ENCODE results near the gene MANEA. TPM values are rescaled to one million over a fixed set of nuclear protein-coding genes. Genes with fewer than 3 reads are reported as not detected.

The MANEA gene, protein sequence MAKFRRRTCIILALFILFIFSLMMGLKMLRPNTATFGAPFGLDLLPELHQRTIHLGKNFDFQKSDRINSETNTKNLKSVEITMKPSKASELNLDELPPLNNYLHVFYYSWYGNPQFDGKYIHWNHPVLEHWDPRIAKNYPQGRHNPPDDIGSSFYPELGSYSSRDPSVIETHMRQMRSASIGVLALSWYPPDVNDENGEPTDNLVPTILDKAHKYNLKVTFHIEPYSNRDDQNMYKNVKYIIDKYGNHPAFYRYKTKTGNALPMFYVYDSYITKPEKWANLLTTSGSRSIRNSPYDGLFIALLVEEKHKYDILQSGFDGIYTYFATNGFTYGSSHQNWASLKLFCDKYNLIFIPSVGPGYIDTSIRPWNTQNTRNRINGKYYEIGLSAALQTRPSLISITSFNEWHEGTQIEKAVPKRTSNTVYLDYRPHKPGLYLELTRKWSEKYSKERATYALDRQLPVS
- 1 to 10 TPM; 6.1 to 8.0 TPM for total RNA-seq
- polyA plus RNA-seq (2013, experiment 1 of 2): 8.9 TPM
- 12.9 TPM for polyA plus RNA-seq (2013, experiment 2 of 2)
- 10.8 to 70.3 (median 37.6) reads per million in 172 experiments for total RNA-seq

DNA sequence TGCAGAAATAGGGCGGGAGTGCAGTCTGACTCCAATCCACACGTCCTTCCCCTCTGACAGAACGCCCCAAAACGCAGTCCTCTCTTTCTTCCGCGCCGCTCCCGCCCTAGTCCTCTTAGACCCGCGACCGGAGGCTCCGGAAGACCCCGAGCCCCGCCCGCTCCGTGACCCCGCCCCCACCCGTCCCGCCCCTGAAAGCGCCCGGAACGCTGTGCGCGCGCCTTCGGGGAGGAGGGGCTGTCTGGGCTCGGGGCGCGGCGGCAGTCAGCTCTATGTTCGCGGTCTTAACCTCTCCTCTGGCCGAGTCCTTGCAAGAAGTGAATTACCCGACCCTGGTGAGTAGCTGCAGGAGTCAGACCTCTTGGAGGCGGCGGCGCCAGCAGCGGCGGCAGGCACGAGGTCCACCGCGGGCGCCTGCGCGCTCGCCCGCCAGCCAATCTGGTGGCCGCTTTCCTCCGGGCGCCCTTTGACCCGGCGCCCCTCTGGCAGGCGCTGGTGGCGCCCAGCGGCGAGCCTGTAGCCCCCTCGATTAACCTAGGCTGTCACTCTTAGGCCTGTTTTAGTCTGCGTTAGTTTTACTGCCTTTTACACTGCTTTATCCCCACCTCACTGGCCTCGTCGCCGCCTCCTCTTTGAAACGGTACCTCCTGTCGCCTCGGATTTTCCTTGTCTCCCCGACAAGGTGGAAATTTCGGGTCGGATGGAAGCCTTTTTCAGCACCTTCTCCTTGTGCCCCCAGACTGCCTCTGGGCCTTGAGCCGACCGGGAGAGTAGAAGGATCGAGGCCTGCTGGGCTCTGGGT, at the start of gene MANEA:
TSS of gene MANEA (plus strand) at position 232 of the 802 bp plus-strand sequence. CDS start 8,905 bp downstream, outside the sequence.
- H3K4me1 Mint-ChIP-seq (ENCODE audit: low read depth): peaks cover 77% of the 10 kb centered on the region
- H3K4me1 ChIP-seq (ENCODE audit: insufficient read depth, low read length): peaks cover 11% of the 10 kb centered on the region

DNA sequence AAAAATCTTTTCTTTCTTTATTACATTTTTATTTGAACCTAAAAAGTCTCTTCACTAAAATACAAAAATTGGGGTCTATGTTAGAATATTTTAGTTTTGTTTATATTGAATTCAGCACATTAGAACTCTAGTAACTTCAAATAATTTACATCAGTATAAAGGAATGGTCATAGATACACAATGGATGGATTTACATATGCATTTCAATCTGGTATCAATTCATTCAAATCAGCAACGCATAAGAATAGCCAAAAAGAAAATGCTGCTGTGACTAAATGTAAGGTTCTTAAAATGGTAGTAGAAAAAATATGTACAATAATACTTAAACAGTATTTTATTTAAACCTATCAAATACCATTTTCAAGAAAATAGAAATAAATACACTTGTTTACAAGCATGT, 47.6 kb upstream of the MANEA start:
- POLR2A ChIA-PET: no interaction called here
- no peak overlapping the region for H3K4me3 Mint-ChIP-seq
- Histone ChIP-seq H3K4me1 (ENCODE audit: insufficient read depth, low read length) (no peaks in the 10 kb centered on the region), H3K4me3 (ENCODE audit: low read length) (no peak overlapping the region), H3K27ac (ENCODE audit: low read depth in 1 of 2, low read length in 2 of 2) (no peak overlapping the region), H3K36me3 (ENCODE audit: insufficient read depth, low read length) (no peaks in the 10 kb centered on the region), H3K9me3 (ENCODE audit: control insufficient read depth in 1 of 2, insufficient read depth in 1 of 2, low read length in 2 of 2) (no peaks in the 10 kb centered on the region), H3K27me3 (ENCODE audit: control insufficient read depth in 1 of 2, insufficient read depth in 2 of 2, low read length in 2 of 2) (no peaks in the 10 kb centered on the region)
- ATAC-seq (ENCODE audit: poor library complexity) (no peak), DNase-seq (no peak)
- intact Hi-C loops (cut with DNase I, micrococcal nuclease): no loop called here
- CTCF ChIA-PET: no interaction called here
- TF ChIP-seq, protein P1, sequence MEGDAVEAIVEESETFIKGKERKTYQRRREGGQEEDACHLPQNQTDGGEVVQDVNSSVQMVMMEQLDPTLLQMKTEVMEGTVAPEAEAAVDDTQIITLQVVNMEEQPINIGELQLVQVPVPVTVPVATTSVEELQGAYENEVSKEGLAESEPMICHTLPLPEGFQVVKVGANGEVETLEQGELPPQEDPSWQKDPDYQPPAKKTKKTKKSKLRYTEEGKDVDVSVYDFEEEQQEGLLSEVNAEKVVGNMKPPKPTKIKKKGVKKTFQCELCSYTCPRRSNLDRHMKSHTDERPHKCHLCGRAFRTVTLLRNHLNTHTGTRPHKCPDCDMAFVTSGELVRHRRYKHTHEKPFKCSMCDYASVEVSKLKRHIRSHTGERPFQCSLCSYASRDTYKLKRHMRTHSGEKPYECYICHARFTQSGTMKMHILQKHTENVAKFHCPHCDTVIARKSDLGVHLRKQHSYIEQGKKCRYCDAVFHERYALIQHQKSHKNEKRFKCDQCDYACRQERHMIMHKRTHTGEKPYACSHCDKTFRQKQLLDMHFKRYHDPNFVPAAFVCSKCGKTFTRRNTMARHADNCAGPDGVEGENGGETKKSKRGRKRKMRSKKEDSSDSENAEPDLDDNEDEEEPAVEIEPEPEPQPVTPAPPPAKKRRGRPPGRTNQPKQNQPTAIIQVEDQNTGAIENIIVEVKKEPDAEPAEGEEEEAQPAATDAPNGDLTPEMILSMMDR (IDR thresholded peaks at IDR 0.05): no peak
- no peak overlapping the region for H3K27ac Mint-ChIP-seq
- peaks cover 3% of the 10 kb centered on the region for H3K9me3 Mint-ChIP-seq
- H3K36me3 Mint-ChIP-seq (ENCODE audit: low read depth): no peaks in the 10 kb centered on the region
- no peaks in the 10 kb centered on the region for H3K4me1 Mint-ChIP-seq (ENCODE audit: low read depth)
- peaks cover 7% of the 10 kb centered on the region for H3K27me3 Mint-ChIP-seq

More for the DNA sequence above, at the start of gene MANEA:
- peaks cover 31% of the 10 kb centered on the region for H3K36me3 Mint-ChIP-seq (ENCODE audit: low read depth)
- ATAC-seq (ENCODE audit: poor library complexity) (peak; percentile 84), DNase-seq (peak; percentile 59 to 93 (median 76))
- peak within 1 kb of the TSS; percentile 91 for H3K4me3 ChIP-seq (ENCODE audit: low read length)
- H3K9me3 ChIP-seq (ENCODE audit: control insufficient read depth in 1 of 2, insufficient read depth in 1 of 2, low read length in 2 of 2): no peaks in the 10 kb centered on the region
- peak within 1 kb of the TSS; percentile 95 for H3K4me3 Mint-ChIP-seq
- TF ChIP-seq, protein P1 (IDR thresholded peaks at IDR 0.05): no peak
- no peaks in the 10 kb centered on the region for H3K27me3 Mint-ChIP-seq
- ChIA-PET POLR2A (interaction anchor here (1.4 to 2.7 kb wide), 6 partner anchors 10 to 1347 kb away, joined by 4 to 18 read pairs (median 9); partner anchors contain the start of genes KLHL32 and UFL1), CTCF (interaction anchor here (1.9 kb wide), 1 partner anchor 9 kb away, joined by 5 read pairs; no protein-coding TSS in a partner anchor)
- no peaks in the 10 kb centered on the region for H3K36me3 ChIP-seq (ENCODE audit: insufficient read depth, low read length)
- H3K9me3 Mint-ChIP-seq: no peaks in the 10 kb centered on the region
- peak within 1 kb of the TSS; percentile 76 to 84 for H3K27ac ChIP-seq (ENCODE audit: low read depth in 1 of 2, low read length in 2 of 2)
- no peaks in the 10 kb centered on the region for H3K27me3 ChIP-seq (ENCODE audit: control insufficient read depth in 1 of 2, insufficient read depth in 2 of 2, low read length in 2 of 2)
- intact Hi-C loops (cut with DNase I, micrococcal nuclease): loop anchor here (2.0 to 10.0 kb wide), 7 partner anchors 13 to 1707 kb away; partner anchors contain the start of genes MMS22L (in 2 of the 2), KLHL32 (in 1 of the 2), NDUFAF4 (in 1 of the 2) and UFL1 (in 1 of the 2)
- peak within 1 kb of the TSS; percentile 95 for H3K27ac Mint-ChIP-seq

DNA sequence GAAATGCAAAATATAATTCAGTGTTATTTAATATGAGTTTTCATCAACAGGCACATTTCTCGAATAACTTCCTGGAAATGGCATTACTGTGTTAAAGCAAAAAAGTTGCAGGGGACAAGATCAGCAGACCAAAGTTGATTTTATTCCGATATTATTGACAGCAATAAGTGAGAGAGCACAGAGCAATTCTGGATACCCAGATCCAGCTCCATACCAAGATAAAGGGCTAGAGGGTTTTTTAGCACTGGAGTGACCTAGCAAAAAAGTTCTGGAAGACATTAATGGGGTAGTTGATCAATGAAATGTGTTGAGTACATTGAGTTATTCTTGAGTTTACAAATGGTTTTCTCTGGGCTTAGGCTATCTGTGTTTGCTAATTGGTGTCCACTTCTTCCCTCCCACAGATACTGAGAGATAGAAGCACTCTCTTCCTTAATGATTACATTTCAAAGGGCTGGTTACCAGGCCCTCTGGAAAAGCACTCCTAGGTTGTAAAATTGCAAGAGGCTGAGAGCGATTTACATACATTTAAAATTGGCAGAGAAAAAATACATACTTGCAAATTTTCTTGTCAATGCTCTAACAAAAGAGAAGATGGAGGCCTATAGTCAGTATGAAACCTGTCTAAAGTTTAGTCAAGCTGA, 47.0 kb upstream of the MANEA start:
- Histone ChIP-seq H3K27me3 (ENCODE audit: control insufficient read depth in 1 of 2, insufficient read depth in 2 of 2, low read length in 2 of 2) (no peaks in the 10 kb centered on the region), H3K9me3 (ENCODE audit: control insufficient read depth in 1 of 2, insufficient read depth in 1 of 2, low read length in 2 of 2) (no peaks in the 10 kb centered on the region), H3K4me1 (ENCODE audit: insufficient read depth, low read length) (no peaks in the 10 kb centered on the region), H3K27ac (ENCODE audit: low read depth in 1 of 2, low read length in 2 of 2) (no peak overlapping the region), H3K4me3 (ENCODE audit: low read length) (no peak overlapping the region), H3K36me3 (ENCODE audit: insufficient read depth, low read length) (no peaks in the 10 kb centered on the region)
- intact Hi-C loops (cut with DNase I, micrococcal nuclease): no loop called here
- POLR2A ChIA-PET: no interaction called here
- H3K27ac Mint-ChIP-seq: no peak overlapping the region
- no peak overlapping the region for H3K4me3 Mint-ChIP-seq
- no peaks in the 10 kb centered on the region for H3K36me3 Mint-ChIP-seq (ENCODE audit: low read depth)
- no peaks in the 10 kb centered on the region for H3K4me1 Mint-ChIP-seq (ENCODE audit: low read depth)
- no peaks in the 10 kb centered on the region for H3K9me3 Mint-ChIP-seq
- CTCF ChIA-PET: no interaction called here
- TF ChIP-seq, protein P1 (IDR thresholded peaks at IDR 0.05): no peak
- DNase-seq: no peak
- ATAC-seq (ENCODE audit: poor library complexity): no peak
- peaks cover 3% of the 10 kb centered on the region for H3K27me3 Mint-ChIP-seq

Measured in CD4-positive, alpha-beta T cell (primary cell).